GM12878 (cell line): ENCODE results near the gene CSF1. TPM values are rescaled to one million over a fixed set of nuclear protein-coding genes. Genes with fewer than 3 reads are reported as not detected.

Experiments
- ATAC-seq: fragments of 200-7000 bp; cut with Tn5 transposase; 3 replicates; pipeline ENCODE4 v1.9.1; 2020; ENCODE audit warnings: mild to moderate bottlenecking, moderate library complexity
- BruUV-seq: library from RNA; stranded (reverse); fragments of 400-500 nt; replicated peaks from 2 replicates; lab custom pipeline; 2021; lab: Mats Ljungman, UMichigan
- CTCF ChIA-PET: fragments of 300-600 bp; sonication (Branson Sonifier 250); formaldehyde crosslinking; extraction: SDS; loops from one replicate; lab custom pipeline; 2021; ENCODE audit warnings: inconsistent platforms; lab: Yijun Ruan, JAX
- POLR2A ChIA-PET: fragments of 350-600 bp; formaldehyde crosslinking; extraction: SDS; loops from one replicate; lab custom pipeline; 2021; ENCODE audit warnings: inconsistent platforms; lab: Charles Lee
- RAD21 ChIA-PET: fragments of 300-600 bp; sonication (Branson Sonifier 250); formaldehyde crosslinking; loops from one replicate; lab custom pipeline; 2023; ENCODE audit warnings: antibody characterized with exemption; ENCODE audit not compliant: unreplicated experiment; lab: Charles Lee
- SMC1A ChIA-PET: fragments of 300-600 bp; sonication (Branson Sonifier 250); formaldehyde crosslinking; loops from one replicate; lab custom pipeline; 2023; ENCODE audit not compliant: unreplicated experiment, uncharacterized antibody; lab: Charles Lee
- DNase-seq: peaks from one replicate; pipeline ENCODE4 v3.0.0-alpha.2; 2011; ENCODE audit warnings: low read depth, low spot score
- FAIRE-seq: peaks from 3 replicates; lab custom pipeline; 2011; peaks lifted over from hg19 to GRCh38; lab: Jason Lieb, UNC
- H2AFZ ChIP-seq: 2 replicates; pipeline ENCODE4 v1.6.0; 2011; ENCODE audit warnings: low read depth, low read length, control low read depth; ENCODE audit not compliant: control insufficient read depth
- H3K27ac ChIP-seq: 2 replicates; pipeline ENCODE4 v1.5.1; 2011; ENCODE audit warnings: control low read depth; ENCODE audit not compliant: control insufficient read depth, insufficient read depth
- H3K27me3 ChIP-seq, 2 experiments: replicated peaks in 1 of 2; 2 replicates each; pipeline versions ENCODE4 v1.6.0 to v1.6.1; 2011; ENCODE audit warnings: low read length in 1 of 2; ENCODE audit not compliant: control insufficient read depth in 2 of 2, insufficient read depth in 2 of 2
- H3K36me3 ChIP-seq, 2 experiments: 2 replicates each; pipeline ENCODE4 v1.5.1; 2011; ENCODE audit warnings: low read length in 1 of 2; ENCODE audit not compliant: control insufficient read depth in 2 of 2, insufficient read depth in 2 of 2
- H3K4me1 ChIP-seq: 2 replicates; pipeline ENCODE4 v1.6.1; 2011; ENCODE audit warnings: mild to moderate bottlenecking, low read length, moderate library complexity, mixed read lengths; ENCODE audit not compliant: control insufficient read depth, insufficient read depth
- H3K4me2 ChIP-seq: 2 replicates; pipeline ENCODE4 v1.6.0; 2011; ENCODE audit warnings: control low read depth; ENCODE audit not compliant: control insufficient read depth, insufficient read depth
- H3K4me3 ChIP-seq: fragments of 200-600 bp; sonication (generic); 2 replicates; pipeline ENCODE4 v1.5.1; 2016
- H3K79me2 ChIP-seq: 2 replicates; pipeline ENCODE4 v1.6.0; 2011; ENCODE audit warnings: low read length; ENCODE audit not compliant: control insufficient read depth, insufficient read depth
- H3K9ac ChIP-seq: 2 replicates; pipeline ENCODE4 v1.8.0; 2011; ENCODE audit warnings: low read length, control low read depth, mixed read lengths; ENCODE audit not compliant: control insufficient read depth, insufficient read depth
- H3K9me3 ChIP-seq: replicated peaks from 3 replicates; pipeline ENCODE4 v1.5.1; 2011; ENCODE audit warnings: mild to moderate bottlenecking, low read length; ENCODE audit not compliant: control insufficient read depth, insufficient read depth
- H4K20me1 ChIP-seq: 2 replicates; pipeline ENCODE4 v1.6.0; 2011; ENCODE audit not compliant: control insufficient read depth, insufficient read depth
- CHD2 ChIP-seq: IDR thresholded peaks from 2 replicates; pipeline ENCODE4 v1.6.1; 2011; ENCODE audit warnings: low read depth, low read length, improper control_type of control experiment, borderline replicate concordance
- FOXM1 ChIP-seq: IDR thresholded peaks from 2 replicates; pipeline ENCODE4 v1.6.1; 2012; ENCODE audit warnings: low read depth, mild to moderate bottlenecking, inconsistent platforms, low read length, moderate library complexity
- SMAD1 ChIP-seq: fragments of 450-650 bp; IDR thresholded peaks from 2 replicates; pipeline ENCODE4 v1.6.1; 2018; ENCODE audit warnings: mild to moderate bottlenecking, low read depth; ENCODE audit not compliant: partially characterized antibody
- STAT1 ChIP-seq: fragments of 450-650 bp; conservative IDR thresholded peaks from 2 replicates; pipeline ENCODE4 v1.6.1; 2014; ENCODE audit warnings: antibody characterized with exemption, mild to moderate bottlenecking
- TAF1 ChIP-seq: IDR thresholded peaks from 2 replicates; pipeline ENCODE4 v1.6.1; 2011; ENCODE audit warnings: mild to moderate bottlenecking, low read depth, low read length, borderline replicate concordance
- ZBED1 ChIP-seq: IDR thresholded peaks from 2 replicates; pipeline ENCODE4 v1.6.1; 2016; ENCODE audit warnings: borderline replicate concordance
- WGBS: methylation state at CpG from one replicate; pipeline ENCODE4 v1.1.6; 2016; ENCODE audit warnings: low lambda C conversion rate; ENCODE audit not compliant: insufficient replicate concordance, insufficient coverage; ENCODE audit errors: missing lambda C conversion rate; 5-methylcytosine and 5-hydroxymethylcytosine counted together
- in situ Hi-C: fragments of 300-500 bp; cut with MboI; formaldehyde crosslinking; loops from 9 replicates; pipeline ENCODE4 v1.14.3; 2018; ENCODE audit warnings: mixed read lengths
- intact Hi-C: fragments of 100-400 bp; cut with micrococcal nuclease; formaldehyde crosslinking; loops from one replicate; pipeline ENCODE4 v1.14.2; 2022; ENCODE audit not compliant: unreplicated experiment
- polyA plus RNA-seq, 11 experiments: library from polyadenylated mRNA; depleted of rRNA in 4 of 11; unstranded in 6 of 11; stranded (reverse) in 5 of 11; fragments of >200 nt; fragmentation: Nextera tagmentation in 4 of 11; fragmentation: Illumina TruSeq in 1 of 11; extraction: Ambion mirVana in 4 of 11; extraction: Trizol in 1 of 11; gene quantifications; 1 replicate in 1 of 11; 2 replicates in 10 of 11; pipeline versions ENCODE4 v1.2.1 to v1.2.3, GENCODE V29; 2011 to 2016; ENCODE audit warnings: inconsistent platforms in 2 of 11, missing spikeins in 2 of 11, low read depth in 1 of 11
- total RNA-seq, 4 experiments: library from RNA; depleted of rRNA in 3 of 4; stranded (reverse); fragments of >200 nt in 3 of 4; fragmentation: Illumina TruSeq in 1 of 4; extraction: Trizol in 1 of 4; gene quantifications; 2 replicates each; pipeline versions ENCODE4 v1.2.1 to v1.2.3, GENCODE V29; 2013 to 2021

Gene CSF1
- total and polyA plus RNA-seq, 10 of the 15 experiments (the other 5 are each of a cell fraction or from before 2014, with no cell fraction given), result 1.2 to 32.4 (median 13.0) TPM

- DNase-seq (no peak), FAIRE-seq (no peak), ATAC-seq (no peak)
- Histone ChIP-seq H4K20me1 (no peaks in the 10 kb centered on the region), H3K9me3 (no peaks in the 10 kb centered on the region; the same call in 2 of the 3 replicates), H3K79me2 (no peaks in the 10 kb centered on the region), H3K4me3 (no peak overlapping the region), H3K4me1 (no peaks in the 10 kb centered on the region), H3K4me2 (no peak overlapping the region), H3K36me3 (no peaks in the 10 kb centered on the region), H3K27ac (no peak overlapping the region), H3K27me3 (no peaks in the 10 kb centered on the region; a peak in 2 of 4 replicates), H3K9ac (no peak overlapping the region), H2AFZ (no peak overlapping the region)
- BruUV-seq, result no TSS peak
- in situ Hi-C loops (no loop called here), intact Hi-C loops (no loop called here)
- ChIA-PET CTCF (interaction anchor here (16.8 kb wide), 1 partner anchor 196 kb away, joined by 759 read pairs; no protein-coding TSS in a partner anchor), POLR2A (no interaction called here), RAD21 (interaction anchor here (15.4 kb wide), 1 partner anchor 201 kb away, joined by 390 read pairs; no protein-coding TSS in a partner anchor), SMC1A (interaction anchor here (0.6 to 13.9 kb wide), 3 partner anchors 54 to 328 kb away, joined by 3 to 431 read pairs (median 3); no protein-coding TSS in a partner anchor)
- 69% methylated on average over 12 of the region's 12 CpGs for WGBS
- TF ChIP-seq TAF1 (no peak), CHD2 (no peak), SMAD1 (no peak), STAT1 (no peak), ZBED1 (no peak), FOXM1 (no peak)
- TF ChIP-seq, all 136 proteins: peak for 0
These were observed 67.2 kb downstream of the CSF1 start for GRCh38 chr1:109977657-109978378.
